ENCODE data around the gene ZNF813.

Gene ZNF813

GRCh38 chr19:53517114-53517741 is 49.7 kb downstream of the ZNF813 start:
- no peaks in the 10 kb centered on the region for H3K36me3 ChIP-seq (ENCODE audit: control insufficient read depth in 1 of 2, insufficient read depth in 2 of 2, low read depth in 1 of 2, low read length in 2 of 2)

GRCh38 chr19:53518121-53518520 is 50.6 kb downstream of the ZNF813 start:
- no peak overlapping the region for H2AK5ac ChIP-seq (ENCODE audit: low read length, severe bottlenecking)
- H3K79me1 ChIP-seq (replicated peaks; ENCODE audit: low read length, poor library complexity, severe bottlenecking), result peaks cover 7% of the 10 kb centered on the region
- no peak overlapping the region for H4K8ac ChIP-seq (ENCODE audit: low read length)
- peaks cover 4% of the 10 kb centered on the region for H3K9me3 ChIP-seq (ENCODE audit: control insufficient read depth, low read length)
- no peak overlapping the region for H3K23ac ChIP-seq (ENCODE audit: low read length in 2 of 2)
- no peak overlapping the region for H3K18ac ChIP-seq (ENCODE audit: low read depth in 1 of 2, low read length in 2 of 2)
- H3K4ac ChIP-seq (ENCODE audit: low read depth in 1 of 2, low read length in 2 of 2), result no peak overlapping the region
- H3K9ac ChIP-seq (ENCODE audit: low read length), result no peak overlapping the region
- no peak overlapping the region for H4K91ac ChIP-seq (ENCODE audit: low read length)
- H3K4me3 ChIP-seq (ENCODE audit: insufficient read depth in 1 of 2, low read depth in 1 of 2, low read length in 2 of 2), result no peak overlapping the region
- no peak overlapping the region for H2BK12ac ChIP-seq (ENCODE audit: low read length in 2 of 2)
- H2BK120ac ChIP-seq (ENCODE audit: low read depth, low read length), result no peak overlapping the region
- H3K27me3 ChIP-seq (ENCODE audit: control insufficient read depth in 1 of 2, insufficient read depth in 1 of 2, low read length in 2 of 2), result no peaks in the 10 kb centered on the region
- H3K14ac ChIP-seq (ENCODE audit: low read length in 2 of 2), result no peak overlapping the region
- no peak overlapping the region for H3K4me2 ChIP-seq (ENCODE audit: low read length, poor library complexity, severe bottlenecking)
- H3K27ac ChIP-seq (ENCODE audit: low read length, poor library complexity, severe bottlenecking), result no peak overlapping the region
- H2BK5ac ChIP-seq (ENCODE audit: low read depth, low read length, poor library complexity, severe bottlenecking), result no peak overlapping the region
- no peak overlapping the region for H2AFZ ChIP-seq (ENCODE audit: low read depth, low read length)
- DNase-seq, result no peak
- no peaks in the 10 kb centered on the region for H3K36me3 ChIP-seq (ENCODE audit: control insufficient read depth in 1 of 2, insufficient read depth in 2 of 2, low read depth in 1 of 2, low read length in 2 of 2)
- WGBS, result 85% methylated on average over 4 of the region's 4 CpGs
- peaks cover 8% of the 10 kb centered on the region for H3K4me1 ChIP-seq (ENCODE audit: control insufficient read depth, insufficient read depth, low read depth, low read length)
- no peak overlapping the region for H2BK15ac ChIP-seq (ENCODE audit: low read depth, poor library complexity, severe bottlenecking)

More at GRCh38 chr19:53517114-53517741, 49.7 kb downstream of the ZNF813 start:
- no peak overlapping the region for H3K27ac ChIP-seq (ENCODE audit: low read length, poor library complexity, severe bottlenecking)
- H3K18ac ChIP-seq (ENCODE audit: low read depth in 1 of 2, low read length in 2 of 2), result no peak overlapping the region
- H3K23ac ChIP-seq (ENCODE audit: low read length in 2 of 2), result no peak overlapping the region
- H2BK15ac ChIP-seq (ENCODE audit: low read depth, poor library complexity, severe bottlenecking), result no peak overlapping the region
- H2BK12ac ChIP-seq (ENCODE audit: low read length in 2 of 2), result no peak overlapping the region
- DNase-seq, result no peak
- no peak overlapping the region for H4K8ac ChIP-seq (ENCODE audit: low read length)
- H3K9me3 ChIP-seq (ENCODE audit: control insufficient read depth, low read length), result peaks cover 4% of the 10 kb centered on the region
- no peak overlapping the region for H3K14ac ChIP-seq (ENCODE audit: low read length in 2 of 2)
- no peak overlapping the region for H3K9ac ChIP-seq (ENCODE audit: low read length)
- H2AK5ac ChIP-seq (ENCODE audit: low read length, severe bottlenecking), result no peak overlapping the region
- no peak overlapping the region for H3K4me3 ChIP-seq (ENCODE audit: insufficient read depth in 1 of 2, low read depth in 1 of 2, low read length in 2 of 2)
- peaks cover 7% of the 10 kb centered on the region for H3K79me1 ChIP-seq (replicated peaks; ENCODE audit: low read length, poor library complexity, severe bottlenecking)
- H3K27me3 ChIP-seq (ENCODE audit: control insufficient read depth in 1 of 2, insufficient read depth in 1 of 2, low read length in 2 of 2), result no peaks in the 10 kb centered on the region
- no peak overlapping the region for H3K4ac ChIP-seq (ENCODE audit: low read depth in 1 of 2, low read length in 2 of 2)
- H3K4me2 ChIP-seq (ENCODE audit: low read length, poor library complexity, severe bottlenecking), result no peak overlapping the region
- no peak overlapping the region for H2BK5ac ChIP-seq (ENCODE audit: low read depth, low read length, poor library complexity, severe bottlenecking)
- H2BK120ac ChIP-seq (ENCODE audit: low read depth, low read length), result no peak overlapping the region
- H3K4me1 ChIP-seq (ENCODE audit: control insufficient read depth, insufficient read depth, low read depth, low read length), result peaks cover 8% of the 10 kb centered on the region
- H4K91ac ChIP-seq (ENCODE audit: low read length), result no peak overlapping the region
- peak overlapping the region; percentile 27 for H2AFZ ChIP-seq (ENCODE audit: low read depth, low read length)
- WGBS, result 40% methylated on average over 3 of the region's 5 CpGs

- Histone ChIP-seq H4K8ac (ENCODE audit: low read length) (no peak overlapping the region), H3K4me3 (ENCODE audit: insufficient read depth in 1 of 2, low read depth in 1 of 2, low read length in 2 of 2) (no peak overlapping the region), H2AK5ac (ENCODE audit: low read length, severe bottlenecking) (no peak overlapping the region), H2BK120ac (ENCODE audit: low read depth, low read length) (no peak overlapping the region), H3K36me3 (ENCODE audit: control insufficient read depth in 1 of 2, insufficient read depth in 2 of 2, low read depth in 1 of 2, low read length in 2 of 2) (no peaks in the 10 kb centered on the region), H3K4me2 (ENCODE audit: low read length, poor library complexity, severe bottlenecking) (no peak overlapping the region), H3K9me3 (ENCODE audit: control insufficient read depth, low read length) (peaks cover 5% of the 10 kb centered on the region), H3K9ac (ENCODE audit: low read length) (no peak overlapping the region), H3K79me1 (replicated peaks; ENCODE audit: low read length, poor library complexity, severe bottlenecking) (peaks cover 7% of the 10 kb centered on the region), H2BK5ac (ENCODE audit: low read depth, low read length, poor library complexity, severe bottlenecking) (no peak overlapping the region), H3K23ac (ENCODE audit: low read length in 2 of 2) (no peak overlapping the region), H3K4ac (ENCODE audit: low read depth in 1 of 2, low read length in 2 of 2) (no peak overlapping the region), H3K27ac (ENCODE audit: low read length, poor library complexity, severe bottlenecking) (no peak overlapping the region), H2AFZ (ENCODE audit: low read depth, low read length) (no peak overlapping the region), H3K4me1 (ENCODE audit: control insufficient read depth, insufficient read depth, low read depth, low read length) (peaks cover 8% of the 10 kb centered on the region), H2BK15ac (ENCODE audit: low read depth, poor library complexity, severe bottlenecking) (no peak overlapping the region), H2BK12ac (ENCODE audit: low read length in 2 of 2) (no peak overlapping the region), H3K18ac (ENCODE audit: low read depth in 1 of 2, low read length in 2 of 2) (no peak overlapping the region), H3K14ac (ENCODE audit: low read length in 2 of 2) (no peak overlapping the region), H4K91ac (ENCODE audit: low read length) (no peak overlapping the region), H3K27me3 (ENCODE audit: control insufficient read depth in 1 of 2, insufficient read depth in 1 of 2, low read length in 2 of 2) (no peaks in the 10 kb centered on the region)
- WGBS, result 63% methylated on average over 1 of the region's 1 CpG
- DNase-seq, result no peak
These were observed 51.2 kb downstream of the ZNF813 start for GRCh38 chr19:53518716-53519115.

- Histone ChIP-seq H3K27ac (ENCODE audit: low read length, poor library complexity, severe bottlenecking) (no peak overlapping the region), H3K4me3 (ENCODE audit: insufficient read depth in 1 of 2, low read depth in 1 of 2, low read length in 2 of 2) (no peak overlapping the region), H4K8ac (ENCODE audit: low read length) (no peak overlapping the region), H2AK5ac (ENCODE audit: low read length, severe bottlenecking) (no peak overlapping the region), H3K14ac (ENCODE audit: low read length in 2 of 2) (no peak overlapping the region), H2BK5ac (ENCODE audit: low read depth, low read length, poor library complexity, severe bottlenecking) (no peak overlapping the region), H2BK120ac (ENCODE audit: low read depth, low read length) (no peak overlapping the region), H2AFZ (ENCODE audit: low read depth, low read length) (no peak overlapping the region), H3K18ac (ENCODE audit: low read depth in 1 of 2, low read length in 2 of 2) (no peak overlapping the region), H3K9ac (ENCODE audit: low read length) (no peak overlapping the region), H3K4ac (ENCODE audit: low read depth in 1 of 2, low read length in 2 of 2) (no peak overlapping the region), H3K36me3 (ENCODE audit: control insufficient read depth in 1 of 2, insufficient read depth in 2 of 2, low read depth in 1 of 2, low read length in 2 of 2) (no peaks in the 10 kb centered on the region), H3K9me3 (ENCODE audit: control insufficient read depth, low read length) (peaks cover 5% of the 10 kb centered on the region), H4K91ac (ENCODE audit: low read length) (no peak overlapping the region), H2BK12ac (ENCODE audit: low read length in 2 of 2) (no peak overlapping the region), H3K4me1 (ENCODE audit: control insufficient read depth, insufficient read depth, low read depth, low read length) (peaks cover 8% of the 10 kb centered on the region), H3K4me2 (ENCODE audit: low read length, poor library complexity, severe bottlenecking) (no peak overlapping the region), H3K27me3 (ENCODE audit: control insufficient read depth in 1 of 2, insufficient read depth in 1 of 2, low read length in 2 of 2) (no peaks in the 10 kb centered on the region), H2BK15ac (ENCODE audit: low read depth, poor library complexity, severe bottlenecking) (no peak overlapping the region), H3K79me1 (replicated peaks; ENCODE audit: low read length, poor library complexity, severe bottlenecking) (peaks cover 7% of the 10 kb centered on the region), H3K23ac (ENCODE audit: low read length in 2 of 2) (no peak overlapping the region)
- DNase-seq, result no peak
- 91% methylated on average over 5 of the region's 7 CpGs for WGBS
These were observed 51.9 kb downstream of the ZNF813 start for GRCh38 chr19:53519446-53519845.

All from mesenchymal stem cell (in vitro differentiated cells and primary cell).